A549 (cell line): Measurements from ENCODE around the gene SH3BP5. TPM values are rescaled to one million over a fixed set of nuclear protein-coding genes. Genes with fewer than 3 reads are reported as not detected.
A peak's percentile ranks its signal among the peaks of the same experiment; 100 is the strongest.

ENCODE experiments used
- ATAC-seq, 2 experiments: fragments of 200-7000 bp in 1 of 2; fragments of >200 bp in 1 of 2; cut with Nextera tagmentation in 1 of 2; cut with Tn5 transposase in 1 of 2; 3 replicates each; pipeline versions ENCODE4 v1.8.0 to v1.9.1; 2018 to 2020; ENCODE audit warnings: mild to moderate bottlenecking in 1 of 2, moderate library complexity in 1 of 2
- CTCF ChIA-PET: fragments of 300-600 bp; sonication (Branson Sonifier 250); formaldehyde crosslinking; extraction: SDS; loops from one replicate; lab custom pipeline; 2021; ENCODE audit warnings: antibody characterized with exemption, inconsistent platforms; lab: Yijun Ruan, JAX
- POLR2A ChIA-PET: fragments of 350-600 bp; formaldehyde crosslinking; extraction: SDS; loops from one replicate; lab custom pipeline; 2021; ENCODE audit warnings: antibody characterized with exemption, inconsistent platforms; lab: Yijun Ruan, JAX
- DNase-seq, 2 experiments: peaks; one replicate each; pipeline versions ENCODE4 v3.0.0 to v3.0.0-alpha.2; 2011 to 2016; ENCODE audit warnings: low read depth in 1 of 2, low spot score in 1 of 2
- FAIRE-seq: peaks from 2 replicates; lab custom pipeline; 2011; peaks lifted over from hg19 to GRCh38; lab: Jason Lieb, UNC
- H3K27ac ChIP-seq, 2 experiments: fragments of >200 bp; sonication (Bioruptor Twin); formaldehyde crosslinking; 3 replicates each; pipeline ENCODE4 v1.5.1; 2016 to 2017
- H3K4me1 ChIP-seq: fragments of >200 bp; sonication (Bioruptor Twin); formaldehyde crosslinking; 3 replicates; pipeline ENCODE4 v1.6.1; 2016
- H3K4me2 ChIP-seq: fragments of >200 bp; sonication (Bioruptor Twin); formaldehyde crosslinking; 3 replicates; pipeline ENCODE4 v1.6.1; 2016
- H3K4me3 ChIP-seq: fragments of >200 bp; sonication (Bioruptor Twin); formaldehyde crosslinking; 3 replicates; pipeline ENCODE4 v1.5.1; 2016
- H3K9me3 ChIP-seq: fragments of >200 bp; sonication (Bioruptor Twin); formaldehyde crosslinking; 3 replicates; pipeline ENCODE4 v1.6.1; 2016
- BHLHE40 ChIP-seq: IDR thresholded peaks from 2 replicates; pipeline ENCODE4 v1.6.1; 2012; ENCODE audit warnings: low read depth, low read length, inconsistent platforms
- CHD2 ChIP-seq: fragments of 150-350 bp; IDR thresholded peaks from 2 replicates; pipeline ENCODE4 v1.6.1; 2014; ENCODE audit warnings: low read length; ENCODE audit not compliant: partially characterized antibody
- CHD4 ChIP-seq: fragments of 200-600 bp; sonication (generic); IDR thresholded peaks from 2 replicates; pipeline ENCODE4 v1.6.1; 2016; ENCODE audit warnings: antibody characterized with exemption, mild to moderate bottlenecking, borderline replicate concordance
- ELK1 ChIP-seq: fragments of 150-350 bp; IDR thresholded peaks from 2 replicates; pipeline ENCODE4 v1.6.1; 2014; ENCODE audit warnings: low read depth, mild to moderate bottlenecking, low read length
- EP300 ChIP-seq, 2 experiments: fragments of >200 bp; sonication (Bioruptor Twin); formaldehyde crosslinking; IDR thresholded peaks; 2 replicates in 1 of 2; 3 replicates in 1 of 2; pipeline ENCODE4 v1.6.1; 2016 to 2017
- FOSB ChIP-seq: fragments of 250-450 bp; sonication (Bioruptor Pico); IDR thresholded peaks from 2 replicates; pipeline ENCODE4 v1.5.0; 2020; ENCODE audit warnings: mild to moderate bottlenecking, moderate library complexity
- FOSL2 ChIP-seq, 2 experiments: fragments of 450-650 bp in 1 of 2; fragments of >200 bp in 1 of 2; sonication (Bioruptor Twin) in 1 of 2; formaldehyde crosslinking; IDR thresholded peaks; 2 replicates each; pipeline versions ENCODE4 v1.5.0 to v1.6.1; 2016 to 2020; ENCODE audit warnings: mild to moderate bottlenecking in 1 of 2, moderate library complexity in 1 of 2
- HOXB5 ChIP-seq: fragments of 250-450 bp; sonication (Bioruptor Pico); IDR thresholded peaks from 2 replicates; pipeline ENCODE4 v1.5.0; 2020; ENCODE audit warnings: mild to moderate bottlenecking, moderate library complexity
- JUNB ChIP-seq: fragments of >200 bp; sonication (Bioruptor Twin); formaldehyde crosslinking; IDR thresholded peaks from 2 replicates; pipeline ENCODE4 v1.6.1; 2016
- PHF8 ChIP-seq: fragments of 200-600 bp; sonication (generic); IDR thresholded peaks from 2 replicates; pipeline ENCODE4 v1.6.1; 2016; ENCODE audit warnings: low read depth, mild to moderate bottlenecking, antibody characterized with exemption, moderate library complexity, borderline replicate concordance
- RAD21 ChIP-seq, 2 experiments: fragments of >200 bp in 1 of 2; sonication (Bioruptor Twin) in 1 of 2; formaldehyde crosslinking in 1 of 2; IDR thresholded peaks in 1 of 2; conservative IDR thresholded peaks in 1 of 2; 2 replicates in 1 of 2; 3 replicates in 1 of 2; pipeline ENCODE4 v1.6.1; 2012 to 2018; ENCODE audit warnings: inconsistent platforms in 1 of 2
- RARB ChIP-seq: fragments of 250-450 bp; sonication (Bioruptor Pico); IDR thresholded peaks from 2 replicates; pipeline ENCODE4 v1.8.0; 2021; ENCODE audit warnings: mild to moderate bottlenecking, moderate library complexity
- RCOR1 ChIP-seq: fragments of 150-350 bp; IDR thresholded peaks from 2 replicates; pipeline ENCODE4 v1.6.1; 2014; ENCODE audit warnings: antibody characterized with exemption, low read length, low read depth
- SMC3 ChIP-seq: fragments of >200 bp; sonication (Bioruptor Twin); formaldehyde crosslinking; IDR thresholded peaks from 3 replicates; pipeline ENCODE4 v1.6.1; 2018; ENCODE audit warnings: inconsistent platforms
- TFCP2L1 ChIP-seq: fragments of 250-450 bp; sonication (Bioruptor Pico); IDR thresholded peaks from 2 replicates; pipeline ENCODE4 v1.5.0; 2021; ENCODE audit warnings: mild to moderate bottlenecking
- ZC3H11A ChIP-seq: fragments of 450-650 bp; IDR thresholded peaks from 2 replicates; pipeline ENCODE4 v1.6.1; 2014; ENCODE audit warnings: antibody characterized with exemption, mild to moderate bottlenecking
- ZFP36 ChIP-seq: fragments of 450-650 bp; IDR thresholded peaks from 2 replicates; pipeline ENCODE4 v1.6.1; 2014; ENCODE audit warnings: borderline replicate concordance; ENCODE audit not compliant: partially characterized antibody
- ZNF302 ChIP-seq: fragments of 250-450 bp; sonication (Bioruptor Pico); IDR thresholded peaks from 2 replicates; pipeline ENCODE4 v1.9.0; 2021; ENCODE audit warnings: inconsistent platforms, mild to moderate bottlenecking, moderate library complexity
- ZSCAN20 ChIP-seq: fragments of 250-450 bp; sonication (Bioruptor Pico); IDR thresholded peaks from 2 replicates; pipeline ENCODE4 v1.8.0; 2022; ENCODE audit warnings: mild to moderate bottlenecking, moderate library complexity
- WGBS: methylation state at CpG from one replicate; pipeline ENCODE4 v1.1.6; 2017; ENCODE audit errors: missing lambda C conversion rate; 5-methylcytosine and 5-hydroxymethylcytosine counted together
- polyA plus RNA-seq, 4 experiments: library from polyadenylated mRNA; depleted of rRNA in 3 of 4; stranded (reverse); fragments of >200 nt; fragmentation: RNase III in 1 of 4; extraction: RNeasy Plus Mini Kit Qiagen cat#74134 plus additional on column Dnase treatment in 1 of 4; gene quantifications; 2 replicates in 3 of 4; 3 replicates in 1 of 4; pipeline ENCODE4 v1.2.3, GENCODE V29; 2011 to 2017
- TF ChIP-seq, protein P1 (sequence below): fragments of 200-600 bp; sonication (generic); IDR thresholded peaks from 2 replicates; pipeline ENCODE4 v1.6.1; 2016; ENCODE audit warnings: antibody characterized with exemption, mild to moderate bottlenecking, moderate library complexity

The SH3BP5 gene
- polyA plus RNA-seq, 2 of the 4 experiments (the other 2 are of a cell fraction): 10.9 to 16.0 TPM

DNA sequence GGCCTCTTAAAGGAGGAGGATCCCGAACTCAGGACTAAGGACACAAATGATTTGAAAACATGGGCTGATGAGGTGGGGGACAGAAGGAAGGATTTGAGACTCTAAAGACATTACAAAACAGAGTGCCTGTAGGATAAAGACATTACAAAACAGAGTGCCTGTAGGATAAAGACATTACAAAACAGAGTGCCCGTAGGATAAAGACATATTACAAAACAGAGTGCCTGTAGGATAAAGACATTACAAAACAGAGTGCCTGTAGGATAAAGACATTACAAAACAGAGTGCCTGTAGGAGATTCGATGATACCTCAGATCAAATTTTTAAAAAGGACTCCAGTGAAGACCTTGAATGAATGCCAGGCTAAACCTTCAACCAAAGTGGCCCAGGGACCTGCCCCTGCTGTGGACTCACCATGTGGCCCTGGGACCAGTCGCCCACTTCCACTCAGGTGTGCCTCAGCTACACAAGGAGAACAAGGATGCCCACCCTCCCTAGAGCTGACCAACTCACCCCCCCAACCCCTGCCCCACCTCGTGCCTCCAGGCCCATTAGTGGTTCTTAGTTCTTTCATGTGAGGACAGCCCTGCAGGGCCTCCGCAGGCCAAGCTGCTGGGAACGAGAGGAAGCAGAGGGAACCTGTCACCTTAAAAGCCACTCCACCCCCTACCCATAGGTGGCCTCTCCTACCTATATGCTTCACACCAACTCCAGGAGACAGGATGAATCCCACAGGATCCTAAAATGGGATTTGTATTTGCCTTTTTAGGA is 59.8 kb downstream of the SH3BP5 start:
- CTCF ChIA-PET: interaction anchor here (0.9 to 1.7 kb wide), 2 partner anchors 60 to 106 kb away, joined by 3 to 5 read pairs; partner anchors contain the start of gene SH3BP5
- Histone ChIP-seq H3K4me1 (peaks cover 21% of the 10 kb centered on the region), H3K4me3 (no peak overlapping the region), H3K27ac (peak overlapping the region in 1 of 2 experiments; percentile 27; a peak in 1 of 6 replicates), H3K4me2 (no peak overlapping the region), H3K9me3 (no peaks in the 10 kb centered on the region)
- TF ChIP-seq PHF8 (no peak), ZNF302 (CRISPR knock-in tag) (no peak), CHD2 (no peak), ZSCAN20 (CRISPR knock-in tag) (no peak), TFCP2L1 (CRISPR knock-in tag) (no peak), ELK1 (no peak), BHLHE40 (no peak), RARB (CRISPR knock-in tag) (no peak), HOXB5 (no peak), SMC3 (no peak), FOSB (CRISPR knock-in tag) (no peak)
- WGBS: 81% methylated on average over 7 of the region's 7 CpGs
- ATAC-seq (no peak), DNase-seq (no peak), FAIRE-seq (no peak)
- POLR2A ChIA-PET: no interaction called here

DNA sequence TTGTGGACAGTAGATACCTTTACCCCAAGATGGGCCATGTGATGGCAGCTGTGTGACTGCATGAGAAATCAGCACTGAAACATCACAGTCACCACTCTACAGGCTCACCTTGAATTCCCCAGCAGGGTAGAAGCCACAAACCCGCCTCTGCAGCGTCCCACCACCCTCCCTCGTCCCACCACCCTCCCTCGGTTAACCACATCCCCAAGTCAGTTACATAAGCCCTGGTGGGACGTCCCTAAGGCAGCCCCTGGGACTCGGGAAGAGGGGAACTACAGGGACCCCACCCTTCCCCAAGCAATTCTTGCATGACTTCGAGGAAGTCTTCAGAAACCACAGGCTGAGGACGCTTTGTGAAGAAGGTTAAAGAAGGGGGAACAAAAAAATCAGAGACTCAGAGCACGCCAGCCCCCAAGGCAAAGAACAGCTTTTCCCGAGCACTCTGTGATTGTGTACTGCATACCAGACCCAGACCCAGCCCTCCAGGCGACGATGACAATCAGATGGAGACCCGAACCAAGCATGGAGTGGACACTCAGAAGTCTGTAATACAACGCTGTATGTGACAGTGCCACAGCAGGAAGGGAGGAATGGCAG is 60.5 kb downstream of the SH3BP5 start:
- Histone ChIP-seq H3K9me3 (no peaks in the 10 kb centered on the region), H3K4me3 (no peak overlapping the region), H3K4me1 (peaks cover 21% of the 10 kb centered on the region)
- WGBS: 96% methylated on average over 14 of the region's 14 CpGs
- ATAC-seq: no peak
- DNase-seq: no peak
- POLR2A ChIA-PET: interaction anchor here (0.6 kb wide), 1 partner anchor 22 kb away, joined by 6 read pairs; no protein-coding TSS in a partner anchor
- TF ChIP-seq FOSL2 (IDR thresholded peaks at IDR 0.05): no peak
- TF ChIP-seq FOSL2 (CRISPR knock-in tag; IDR thresholded peaks at IDR 0.05): no peak
- no peak for TF ChIP-seq EP300 (IDR thresholded peaks at IDR 0.05)
- TF ChIP-seq RCOR1: no peak
- TF ChIP-seq, protein P1, sequence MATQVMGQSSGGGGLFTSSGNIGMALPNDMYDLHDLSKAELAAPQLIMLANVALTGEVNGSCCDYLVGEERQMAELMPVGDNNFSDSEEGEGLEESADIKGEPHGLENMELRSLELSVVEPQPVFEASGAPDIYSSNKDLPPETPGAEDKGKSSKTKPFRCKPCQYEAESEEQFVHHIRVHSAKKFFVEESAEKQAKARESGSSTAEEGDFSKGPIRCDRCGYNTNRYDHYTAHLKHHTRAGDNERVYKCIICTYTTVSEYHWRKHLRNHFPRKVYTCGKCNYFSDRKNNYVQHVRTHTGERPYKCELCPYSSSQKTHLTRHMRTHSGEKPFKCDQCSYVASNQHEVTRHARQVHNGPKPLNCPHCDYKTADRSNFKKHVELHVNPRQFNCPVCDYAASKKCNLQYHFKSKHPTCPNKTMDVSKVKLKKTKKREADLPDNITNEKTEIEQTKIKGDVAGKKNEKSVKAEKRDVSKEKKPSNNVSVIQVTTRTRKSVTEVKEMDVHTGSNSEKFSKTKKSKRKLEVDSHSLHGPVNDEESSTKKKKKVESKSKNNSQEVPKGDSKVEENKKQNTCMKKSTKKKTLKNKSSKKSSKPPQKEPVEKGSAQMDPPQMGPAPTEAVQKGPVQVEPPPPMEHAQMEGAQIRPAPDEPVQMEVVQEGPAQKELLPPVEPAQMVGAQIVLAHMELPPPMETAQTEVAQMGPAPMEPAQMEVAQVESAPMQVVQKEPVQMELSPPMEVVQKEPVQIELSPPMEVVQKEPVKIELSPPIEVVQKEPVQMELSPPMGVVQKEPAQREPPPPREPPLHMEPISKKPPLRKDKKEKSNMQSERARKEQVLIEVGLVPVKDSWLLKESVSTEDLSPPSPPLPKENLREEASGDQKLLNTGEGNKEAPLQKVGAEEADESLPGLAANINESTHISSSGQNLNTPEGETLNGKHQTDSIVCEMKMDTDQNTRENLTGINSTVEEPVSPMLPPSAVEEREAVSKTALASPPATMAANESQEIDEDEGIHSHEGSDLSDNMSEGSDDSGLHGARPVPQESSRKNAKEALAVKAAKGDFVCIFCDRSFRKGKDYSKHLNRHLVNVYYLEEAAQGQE: no peak
- no peak for TF ChIP-seq RAD21 (conservative IDR thresholded peaks at IDR 0.05 in 1 of 2, IDR thresholded peaks at IDR 0.05 in 1 of 2)
- no peak for TF ChIP-seq ZC3H11A
- TF ChIP-seq JUNB: no peak
- no peak for TF ChIP-seq CHD4
- TF ChIP-seq ZFP36: no peak
- TF ChIP-seq, all 56 proteins: peak for 0
- H3K4me2 ChIP-seq: no peak overlapping the region
- CTCF ChIA-PET: interaction anchor here (0.9 to 11.1 kb wide), 2 partner anchors 10 to 107 kb away, joined by 3 to 121 read pairs; no protein-coding TSS in a partner anchor
- no peak for FAIRE-seq
- peak overlapping the region in 1 of 2 experiments; percentile 27; a peak in 1 of 6 replicates for H3K27ac ChIP-seq
